PC-3 (cell line): ENCODE data around the gene ZNF678.

Experiments used
- CTCF ChIP-seq: fragments of 300-600 bp; sonication (generic); conservative IDR thresholded peaks from 2 replicates; pipeline ENCODE4 v1.5.1; 2017; ENCODE audit warnings: antibody characterized with exemption, low read depth, mild to moderate bottlenecking, low read length
- EZH2 ChIP-seq: fragments of 300-600 bp; sonication (generic); IDR thresholded peaks from one replicate; pipeline ENCODE4 v1.6.1; 2017; ENCODE audit warnings: antibody characterized with exemption, mild to moderate bottlenecking, low read length; ENCODE audit not compliant: unreplicated experiment
- EZH2phosphoT487 ChIP-seq: fragments of 300-600 bp; sonication (generic); IDR thresholded peaks from 2 replicates; pipeline ENCODE4 v1.6.1; 2018; ENCODE audit warnings: mild to moderate bottlenecking, antibody characterized with exemption, low read length, borderline replicate concordance

GRCh38 chr1:227547310-227548118 lies 15.8 kb upstream of the ZNF678 start:
- no peak for TF ChIP-seq EZH2
- no peak for TF ChIP-seq EZH2phosphoT487
- no peak for TF ChIP-seq CTCF
